GM18909 (cell line): ENCODE measurements around the gene PSMA7.

Experiments
- ATAC-seq: cut with Tn5 transposase; IDR thresholded peaks from one replicate; pipeline ENCODE4 v1.9.1; 2021; ENCODE audit warnings: mild to moderate bottlenecking; ENCODE audit not compliant: unreplicated experiment, poor library complexity

PSMA7 gene

GRCh38 chr20:62141043-62141396, 2.2 kb downstream of the PSMA7 start:
- ATAC-seq, result no peak

- ATAC-seq, result no peak
Measured at GRCh38 chr20:62139636-62140035, 3.6 kb downstream of the PSMA7 start.

GRCh38 chr20:62138912-62139311, 4.3 kb downstream of the PSMA7 start:
- ATAC-seq, result no peak

- ATAC-seq, result no peak
Measured at GRCh38 chr20:62138204-62138543, 5.0 kb downstream of the PSMA7 start.

GRCh38 chr20:62137478-62138203, 5.6 kb downstream of the PSMA7 start:
- no peak for ATAC-seq

- ATAC-seq, result no peak
Measured at GRCh38 chr20:62137092-62137384, 6.2 kb downstream of the PSMA7 start.

- ATAC-seq, result no peak
Measured at GRCh38 chr20:62136283-62137091, 6.7 kb downstream of the PSMA7 start.

- no peak for ATAC-seq
Measured at GRCh38 chr20:62135573-62136266, 7.5 kb downstream of the PSMA7 start.

- ATAC-seq, result no peak
Measured at GRCh38 chr20:62134735-62135231, 8.4 kb downstream of the PSMA7 start.

- ATAC-seq, result no peak
Measured at GRCh38 chr20:62133864-62134263, 9.3 kb downstream of the PSMA7 start.

GRCh38 chr20:62133051-62133845, 9.9 kb downstream of the PSMA7 start:
- no peak for ATAC-seq

- no peak for ATAC-seq
Measured at GRCh38 chr20:62132421-62132820, 10.8 kb downstream of the PSMA7 start.

- ATAC-seq, result no peak
Measured at GRCh38 chr20:62131560-62132320, 11.5 kb downstream of the PSMA7 start.

GRCh38 chr20:62129731-62130531, 13.3 kb downstream of the PSMA7 start:
- ATAC-seq, result no peak

- ATAC-seq, result no peak
Measured at GRCh38 chr20:62128502-62128901, 14.7 kb downstream of the PSMA7 start.

GRCh38 chr20:62127799-62128198, 15.4 kb downstream of the PSMA7 start:
- no peak for ATAC-seq

GRCh38 chr20:62126141-62126540, 17.1 kb downstream of the PSMA7 start:
- ATAC-seq, result no peak

- no peak for ATAC-seq
Measured at GRCh38 chr20:62123450-62124118, 19.6 kb downstream of the PSMA7 start.
